ENCODE data around the gene SREK1. TPM values are rescaled to one million over a fixed set of nuclear protein-coding genes. Genes with fewer than 3 reads are reported as not detected.

Gene SREK1
- total and polyA plus RNA-seq, 9 of the 15 experiments (the other 6 are each of a cell fraction or from before 2014, with no cell fraction given) = 40.8 to 128 (median 81.9) TPM

GRCh38 chr5:66209350-66209749 is 65.2 kb downstream of the SREK1 start:
- FAIRE-seq (no peak), DNase-seq (ENCODE audit: extremely low read depth in 1 of 4, low spot score in 3 of 4) (peak in 1 of 4 experiments; percentile 19), ATAC-seq (peak; percentile 78)
- no peaks in the 10 kb centered on the region for H3K27me3 ChIP-seq (ENCODE audit: control insufficient read depth in 2 of 2, insufficient read depth in 2 of 2, low read length in 2 of 2)
- in situ Hi-C loops (cut with MboI) = no loop called here
- H2AFZ ChIP-seq (ENCODE audit: low read depth, low read length) = peak overlapping the region; percentile 38
- H3K9me3 ChIP-seq (replicated peaks; ENCODE audit: control insufficient read depth, insufficient read depth, low read depth, low read length) = no peaks in the 10 kb centered on the region
- H3K27ac ChIP-seq (ENCODE audit: extremely low read depth, low read depth, low read length) = no peak overlapping the region
- H3K9me1 ChIP-seq (ENCODE audit: control insufficient read depth, insufficient read depth, low read length) = no peaks in the 10 kb centered on the region
- no peaks in the 10 kb centered on the region for H3K36me3 ChIP-seq (ENCODE audit: control insufficient read depth, insufficient read depth, low read length)
- intact Hi-C loops (cut with micrococcal nuclease) = no loop called here
- peaks cover 6 to 7% of the 10 kb centered on the region in 2 experiments; a peak in 2 of 5 replicates for H3K4me1 ChIP-seq (replicated peaks in 1 of 2; ENCODE audit: control insufficient read depth in 2 of 2, insufficient read depth in 2 of 2, low read length in 2 of 2)
- no peaks in the 10 kb centered on the region for H3K79me2 ChIP-seq (ENCODE audit: control insufficient read depth, insufficient read depth, low read length)
- H3K4me3 ChIP-seq = no peak overlapping the region
- H3K9ac ChIP-seq (ENCODE audit: insufficient read depth in 1 of 2, low read depth in 2 of 2, low read length in 2 of 2) = no peak overlapping the region
- TF ChIP-seq C11orf30 (IDR thresholded peaks at IDR 0.05; ENCODE audit: low read depth) = peak; percentile 34; the same call in 1 of the 2 replicates
- TF ChIP-seq RAD21 (CRISPR knock-in tag; conservative IDR thresholded peaks at IDR 0.05 in 1 of 2, IDR thresholded peaks at IDR 0.05 in 1 of 2) = peak in 1 of 2 experiments; percentile 41; a peak in 2 of 4 replicates
- no peak for TF ChIP-seq MAX (CRISPR knock-in tag; IDR thresholded peaks at IDR 0.05)
- peak; percentile 9 to 24 (median 11); a peak in 1 of 6 replicates for TF ChIP-seq CTCF (IDR thresholded peaks at IDR 0.05 in 2 of 3, conservative IDR thresholded peaks at IDR 0.05 in 1 of 3; ENCODE audit: insufficient read depth in 2 of 3, low read depth in 1 of 3, low read length in 3 of 3)
- ChIA-PET CTCF (ENCODE audit: low intra/inter-chr PET ratio) (no interaction called here), POLR2A (interaction anchor here (0.9 kb wide), 1 partner anchor 25 kb away, joined by 3 read pairs; no protein-coding TSS in a partner anchor)
- H3K4me2 ChIP-seq (ENCODE audit: insufficient read depth, low read length) = no peak overlapping the region; the same call in 1 of the 2 replicates
- 49% methylated on average over 4 of the region's 4 CpGs for WGBS (ENCODE audit: insufficient coverage, low coverage, missing lambda C conversion rate)
- H4K20me1 ChIP-seq (replicated peaks; ENCODE audit: control insufficient read depth, insufficient read depth, low read length) = no peaks in the 10 kb centered on the region; the same call in 1 of the 2 replicates
- BruUV-seq (replicated peaks) = no TSS peak
